Activated naive CD4-positive, alpha-beta T cell treated with anti-CD3 and anti-CD28 coated beads, Interleukin-2, amount 50 U/mL, for 16 hours (primary cell): ENCODE data around the gene RPUSD1.
A peak's percentile ranks its signal among the peaks of the same experiment; 100 is the strongest.

ENCODE experiments used
- DNase-seq: peaks from one replicate; pipeline ENCODE4 v3.0.0-alpha.2; 2020

The RPUSD1 gene

GRCh38 chr16:797686-798085 is 9.5 kb upstream of the RPUSD1 start:
- no peak for DNase-seq

DNA sequence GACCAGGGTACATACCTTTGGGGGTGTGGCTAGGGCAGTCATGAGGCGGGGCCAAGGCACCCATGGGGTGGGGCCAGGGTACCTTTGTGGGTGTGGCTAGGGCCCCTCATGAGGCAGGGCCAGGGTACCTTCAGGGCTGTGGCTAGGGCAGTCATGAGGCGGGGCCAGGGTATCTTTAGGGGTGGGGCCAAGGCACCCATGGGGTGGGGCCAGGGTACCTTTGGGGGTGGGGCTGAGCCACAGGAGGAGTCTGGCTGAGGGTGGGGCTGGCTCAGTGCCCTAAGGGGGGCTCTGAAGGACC is 8.9 kb upstream of the RPUSD1 start:
- DNase-seq, result no peak

GRCh38 chr16:796296-797119 is 8.3 kb upstream of the RPUSD1 start:
- DNase-seq, result no peak

DNA sequence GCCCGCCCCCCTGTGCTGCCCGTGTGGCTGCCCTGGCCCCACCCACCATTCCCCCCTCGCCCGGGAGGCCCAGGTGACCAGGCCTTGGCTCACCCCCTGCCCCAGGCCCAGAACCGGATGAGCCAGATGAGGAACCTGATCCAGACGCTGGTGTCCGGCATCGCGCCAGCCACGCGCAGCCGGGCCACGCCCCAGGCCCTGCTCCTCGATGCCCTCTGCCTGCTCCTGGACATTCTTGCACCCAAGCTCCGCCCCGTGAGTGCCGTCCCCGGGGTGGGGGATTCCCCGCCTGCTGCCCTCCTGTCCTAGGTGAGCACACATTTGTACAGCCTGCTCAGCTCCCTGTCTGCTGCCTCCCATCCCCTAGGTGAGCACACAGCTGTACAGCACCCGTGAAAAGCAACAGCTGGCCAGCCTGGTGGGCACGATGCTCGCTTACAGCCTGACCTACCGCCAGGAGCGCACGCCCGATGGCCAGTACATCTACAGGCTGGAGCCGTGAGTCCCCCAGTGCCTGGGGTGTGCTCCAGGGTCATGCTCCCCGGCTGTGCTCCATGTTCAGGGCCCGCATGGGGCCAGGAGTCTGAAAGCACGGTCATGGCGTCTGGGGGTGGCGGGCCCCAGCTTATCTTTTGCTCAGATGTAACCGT is 7.5 kb upstream of the RPUSD1 start:
- no peak for DNase-seq

GRCh38 chr16:794853-795466 is 6.8 kb upstream of the RPUSD1 start:
- no peak for DNase-seq

DNA sequence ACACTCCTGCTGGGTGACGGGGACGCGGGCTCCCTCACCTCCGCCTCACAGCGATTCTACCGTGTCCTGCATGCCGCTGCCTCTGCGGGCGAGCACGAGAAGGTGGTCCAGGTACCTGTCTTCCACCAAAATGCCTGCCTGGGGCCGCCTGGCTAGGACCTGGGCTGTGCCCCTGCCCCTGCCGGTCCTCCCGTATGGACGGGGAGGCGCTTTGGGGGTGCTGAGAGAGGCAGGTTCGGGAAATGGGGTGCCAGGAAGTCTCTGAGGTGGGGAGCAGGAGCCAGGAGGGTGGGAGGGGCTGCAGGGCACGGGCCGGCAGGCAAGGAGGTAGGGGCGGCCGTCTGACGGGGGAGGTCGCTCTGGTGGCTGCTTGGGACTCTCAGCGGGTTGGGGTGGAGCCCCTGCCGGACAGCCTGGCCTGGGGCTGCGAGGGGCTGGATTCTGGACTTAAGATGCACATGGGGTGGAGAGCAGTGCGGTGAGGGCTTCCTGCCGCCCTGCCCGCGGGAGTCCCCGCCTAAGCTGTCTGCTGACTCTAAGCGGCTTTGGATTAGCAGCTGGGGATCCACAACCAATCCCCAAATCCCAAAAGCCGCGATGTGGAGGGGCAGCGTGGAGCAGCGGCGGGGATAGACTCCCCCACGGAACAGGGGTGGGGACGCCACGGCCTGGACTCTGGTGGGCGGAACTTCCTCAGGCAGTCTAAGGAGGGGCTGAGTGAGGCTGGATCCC is 6.1 kb upstream of the RPUSD1 start:
- DNase-seq, result no peak

GRCh38 chr16:793414-793813 is 5.2 kb upstream of the RPUSD1 start:
- no peak for DNase-seq

- no peak for DNase-seq
Observed at GRCh38 chr16:792221-792995, 4.2 kb upstream of the RPUSD1 start.

- DNase-seq, result no peak
Observed at GRCh38 chr16:791131-791530, 3.0 kb upstream of the RPUSD1 start.

DNA sequence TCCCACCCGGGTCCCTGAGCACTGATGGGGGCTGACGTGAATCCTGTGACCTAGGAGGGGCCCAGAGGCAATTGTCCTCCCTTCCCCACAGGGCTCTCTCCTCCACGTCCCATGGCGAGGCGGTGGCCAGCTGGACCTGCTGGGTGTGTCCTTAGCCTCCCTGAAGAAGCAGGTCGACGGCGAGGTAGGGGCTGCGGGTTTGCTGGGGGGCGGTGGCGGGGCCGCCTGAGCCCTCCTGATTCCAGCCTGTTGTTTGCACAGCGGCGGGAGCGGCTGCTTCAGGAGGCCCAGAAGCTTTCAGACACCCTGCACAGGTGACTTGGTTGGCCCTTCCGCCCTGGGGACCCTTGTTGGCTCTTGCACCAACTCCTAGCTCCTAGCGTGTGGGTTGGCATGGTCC is 1.9 kb upstream of the RPUSD1 start:
- DNase-seq, result no peak

DNA sequence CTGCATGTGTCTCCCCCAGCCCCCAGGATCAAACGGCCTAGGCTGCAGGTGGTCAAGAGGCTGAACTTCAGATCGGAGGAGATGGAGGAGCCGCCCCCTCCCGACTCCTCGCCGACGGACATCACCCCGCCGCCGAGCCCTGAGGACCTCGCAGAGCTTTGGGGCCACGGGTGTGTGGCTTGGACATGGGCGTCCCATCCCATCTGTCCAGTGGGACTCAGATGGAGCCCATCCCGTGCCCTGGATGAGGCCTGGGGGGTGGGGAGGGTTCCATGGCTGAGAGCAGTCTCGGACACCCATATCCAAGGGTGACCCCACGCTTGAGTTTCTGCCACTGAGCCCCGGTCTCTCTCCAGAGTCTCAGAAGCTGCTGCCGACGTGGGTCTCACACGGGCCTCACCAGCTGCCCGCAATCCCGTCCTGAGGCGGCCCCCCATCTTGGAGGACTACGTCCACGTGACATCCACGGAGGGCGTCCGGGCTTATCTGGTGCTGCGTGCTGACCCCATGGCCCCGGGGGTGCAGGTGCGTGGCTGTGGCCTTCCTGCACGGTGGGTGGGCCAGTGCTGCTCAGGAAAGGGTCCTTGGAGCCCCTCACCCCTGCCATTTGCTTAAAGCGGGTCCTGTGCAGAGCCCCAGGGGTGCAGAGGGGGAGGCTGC is 1.1 kb upstream of the RPUSD1 start:
- no peak for DNase-seq

DNA sequence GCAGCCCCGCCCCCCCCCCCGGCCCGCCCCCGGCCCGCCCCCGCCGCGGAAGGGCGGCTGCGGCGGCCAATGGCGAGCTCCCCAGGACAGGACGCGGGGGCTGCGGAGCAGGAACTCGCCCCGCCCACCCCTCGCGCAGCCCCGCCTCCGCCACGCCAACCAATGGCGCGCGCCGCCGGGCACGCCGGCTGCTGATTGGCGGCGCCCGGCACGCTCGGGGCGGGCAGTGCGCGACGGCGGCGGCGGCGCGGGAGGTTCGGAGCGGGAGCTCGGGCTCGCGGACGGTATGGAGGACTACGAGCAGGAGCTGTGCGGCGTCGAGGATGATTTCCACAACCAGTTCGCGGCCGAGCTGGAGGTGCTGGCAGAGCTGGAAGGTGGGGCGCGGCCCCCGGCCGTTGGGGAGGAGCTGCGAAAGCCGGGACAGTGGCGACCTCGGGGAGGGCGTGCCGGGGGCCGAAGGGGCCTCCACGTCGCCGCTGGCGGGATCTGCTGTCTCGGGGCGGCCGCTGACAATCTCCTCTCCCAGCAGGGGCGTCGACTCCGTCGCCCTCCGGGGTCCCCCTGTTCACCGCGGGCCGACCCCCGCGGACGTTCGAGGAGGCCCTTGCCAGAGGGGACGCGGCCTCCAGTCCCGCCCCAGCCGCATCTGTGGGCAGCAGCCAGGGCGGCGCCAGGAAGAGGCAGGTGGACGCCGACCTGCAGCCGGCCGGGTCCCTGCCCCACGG is 382 bp upstream of the RPUSD1 start, which contains the start of gene CHTF18:
Gene CHTF18, plus strand, starts transcription at position 222 of the 728 bp plus-strand sequence. Its CDS starts 65 bp downstream, at position 287.
- DNase-seq, result peak; percentile 93

DNA sequence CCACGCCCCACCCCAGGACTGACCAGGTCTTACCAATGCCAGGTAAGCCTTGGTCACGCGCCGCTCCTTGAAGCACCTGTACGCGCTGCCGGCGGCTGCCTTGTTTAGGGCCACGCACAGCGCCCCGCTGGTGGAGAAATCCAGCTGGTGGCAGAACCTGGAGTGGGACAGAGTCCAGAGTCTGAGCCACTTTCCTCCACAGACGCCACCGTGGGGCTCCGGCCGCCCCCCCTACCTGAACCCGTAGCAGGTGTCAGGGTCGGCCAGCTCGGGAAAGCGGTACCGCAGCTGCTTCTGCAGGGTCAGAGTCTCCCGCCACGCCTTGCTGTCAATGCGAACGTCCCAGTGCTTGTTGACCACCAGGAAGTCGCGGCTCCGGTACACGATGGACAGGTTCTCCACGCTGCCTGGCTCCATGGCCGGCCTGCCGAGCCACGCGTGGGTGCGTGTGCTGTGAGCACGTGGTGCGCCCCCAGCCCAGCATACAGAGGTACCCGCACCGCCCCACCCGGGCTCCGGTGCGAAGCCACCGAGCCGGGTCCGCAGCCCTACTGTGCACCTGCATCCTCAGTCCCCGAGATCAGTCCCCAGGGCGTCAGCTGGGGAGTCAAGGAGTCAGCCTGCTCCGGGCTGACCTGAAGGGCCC is 737 bp downstream of the RPUSD1 start:
- DNase-seq, result no peak

- DNase-seq, result peak; percentile 77
Observed at GRCh38 chr16:785563-786535, 2.3 kb downstream of the RPUSD1 start.

- no peak for DNase-seq
Observed at GRCh38 chr16:784431-784830, 3.8 kb downstream of the RPUSD1 start.

DNA sequence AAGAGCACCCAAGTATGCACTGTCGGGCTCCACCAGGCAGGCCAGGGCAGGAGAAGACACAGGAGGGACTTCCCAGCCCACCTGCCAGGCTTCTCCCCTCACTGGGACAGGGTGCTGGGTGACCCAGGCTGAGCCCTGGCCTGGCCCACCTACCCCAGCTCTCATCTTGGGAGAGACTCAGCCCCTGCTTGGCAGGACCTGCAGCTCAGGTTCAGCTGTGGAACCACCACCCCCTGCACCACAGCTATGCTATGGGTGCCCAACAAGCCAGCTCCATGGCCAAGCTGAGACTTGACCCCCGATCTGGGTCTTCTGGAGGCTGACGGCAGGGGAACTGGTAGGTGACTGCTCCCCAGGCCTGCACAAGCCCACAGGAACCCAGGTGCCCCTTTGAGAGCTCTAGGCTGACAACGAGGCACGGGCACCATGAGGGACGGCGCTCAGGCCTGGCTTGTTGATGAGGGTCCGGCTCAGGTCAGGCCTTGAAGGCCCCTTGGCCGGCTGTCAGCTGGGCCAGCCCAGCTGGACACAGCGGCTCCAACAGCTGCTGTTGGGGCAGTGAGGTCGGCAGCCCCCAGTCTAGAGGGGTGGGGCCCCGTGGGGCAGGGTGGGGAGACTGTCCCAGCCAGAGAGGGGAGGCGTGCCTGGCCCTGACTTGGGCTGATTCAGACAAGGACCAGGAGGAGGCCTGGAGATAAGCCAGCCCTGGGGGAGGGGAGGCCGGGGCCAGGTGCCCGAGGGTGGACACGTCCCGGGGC is 4.6 kb downstream of the RPUSD1 start:
- DNase-seq, result no peak

- DNase-seq, result no peak
Observed at GRCh38 chr16:782766-783403, 5.3 kb downstream of the RPUSD1 start.

- no peak for DNase-seq
Observed at GRCh38 chr16:782258-782657, 5.9 kb downstream of the RPUSD1 start.
